ENCODE measurements around the gene FANCG. TPM values are rescaled to one million over a fixed set of nuclear protein-coding genes. Genes with fewer than 3 reads are reported as not detected.

Gene FANCG
- total and polyA plus RNA-seq, 10 donors, result 15.8 to 37.5 (median 24.2) TPM

DNA sequence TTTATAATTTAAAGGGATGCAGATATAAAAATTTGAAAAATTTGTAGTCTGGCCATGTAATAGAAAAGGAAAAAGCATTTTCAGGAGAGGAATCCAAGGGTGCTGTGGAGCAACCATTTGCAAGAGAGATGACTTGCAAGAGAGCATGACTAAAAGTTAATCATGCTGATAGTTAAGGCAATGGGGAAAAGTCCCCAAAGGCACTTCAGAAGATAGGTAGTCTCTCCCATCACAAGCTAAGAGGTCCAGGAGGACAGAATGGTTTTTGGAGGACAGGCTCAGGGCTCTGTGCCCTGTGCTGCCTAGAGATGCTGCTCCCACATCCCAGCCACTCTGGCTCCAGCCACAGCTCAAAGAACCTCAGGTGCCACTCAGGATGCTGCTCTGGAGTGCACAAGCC lies 51.4 kb downstream of the FANCG start:
- Histone ChIP-seq H3K27me3 (replicated peaks in 1 of 7) (no peaks in the 10 kb centered on the region), H3K27ac (no peak overlapping the region), H3K4me1 (peaks cover 0 to 8% (median 0%) of the 10 kb centered on the region in 6 donors), H3K9me3 (no peaks in the 10 kb centered on the region), H3K4me3 (no peak overlapping the region), H3K36me3 (peaks cover 0 to 26% (median 0%) of the 10 kb centered on the region in 6 donors)
- no peak for DNase-seq
- intact Hi-C loops (cut with DNase I; ENCODE audit: low total_unique reads), result no loop called here
- no peak for TF ChIP-seq POLR2AphosphoS5 (IDR thresholded peaks at IDR 0.05)
- TF ChIP-seq, protein P1, sequence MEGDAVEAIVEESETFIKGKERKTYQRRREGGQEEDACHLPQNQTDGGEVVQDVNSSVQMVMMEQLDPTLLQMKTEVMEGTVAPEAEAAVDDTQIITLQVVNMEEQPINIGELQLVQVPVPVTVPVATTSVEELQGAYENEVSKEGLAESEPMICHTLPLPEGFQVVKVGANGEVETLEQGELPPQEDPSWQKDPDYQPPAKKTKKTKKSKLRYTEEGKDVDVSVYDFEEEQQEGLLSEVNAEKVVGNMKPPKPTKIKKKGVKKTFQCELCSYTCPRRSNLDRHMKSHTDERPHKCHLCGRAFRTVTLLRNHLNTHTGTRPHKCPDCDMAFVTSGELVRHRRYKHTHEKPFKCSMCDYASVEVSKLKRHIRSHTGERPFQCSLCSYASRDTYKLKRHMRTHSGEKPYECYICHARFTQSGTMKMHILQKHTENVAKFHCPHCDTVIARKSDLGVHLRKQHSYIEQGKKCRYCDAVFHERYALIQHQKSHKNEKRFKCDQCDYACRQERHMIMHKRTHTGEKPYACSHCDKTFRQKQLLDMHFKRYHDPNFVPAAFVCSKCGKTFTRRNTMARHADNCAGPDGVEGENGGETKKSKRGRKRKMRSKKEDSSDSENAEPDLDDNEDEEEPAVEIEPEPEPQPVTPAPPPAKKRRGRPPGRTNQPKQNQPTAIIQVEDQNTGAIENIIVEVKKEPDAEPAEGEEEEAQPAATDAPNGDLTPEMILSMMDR (IDR thresholded peaks at IDR 0.05 in 8 of 11, conservative IDR thresholded peaks at IDR 0.05 in 3 of 11), result no peak
- TF ChIP-seq POLR2A (IDR thresholded peaks at IDR 0.05), result no peak

DNA sequence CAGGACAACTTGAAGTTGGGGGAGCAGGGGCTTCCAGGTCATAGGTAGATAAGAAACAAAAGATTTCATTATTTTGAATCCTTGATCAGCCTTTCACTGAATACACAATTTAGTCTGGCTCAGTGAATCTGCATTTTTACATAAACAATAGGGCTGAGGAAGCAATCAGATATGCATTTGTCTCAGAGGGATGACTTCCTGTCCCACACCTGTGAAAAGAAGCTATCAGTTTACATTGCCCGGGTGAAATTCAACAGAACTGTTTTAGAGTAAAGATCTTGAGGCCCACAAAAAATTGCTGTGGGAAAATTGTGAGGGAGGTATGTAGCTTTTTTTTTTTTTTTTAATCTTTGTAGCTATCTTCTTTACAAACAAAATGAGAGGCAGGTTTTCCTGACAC lies 51.9 kb downstream of the FANCG start:
- H3K4me3 ChIP-seq, result no peak overlapping the region
- 38 to 70% (median 56%) methylated on average over 1 of the region's 1 CpG for WGBS, 5 donors

DNA sequence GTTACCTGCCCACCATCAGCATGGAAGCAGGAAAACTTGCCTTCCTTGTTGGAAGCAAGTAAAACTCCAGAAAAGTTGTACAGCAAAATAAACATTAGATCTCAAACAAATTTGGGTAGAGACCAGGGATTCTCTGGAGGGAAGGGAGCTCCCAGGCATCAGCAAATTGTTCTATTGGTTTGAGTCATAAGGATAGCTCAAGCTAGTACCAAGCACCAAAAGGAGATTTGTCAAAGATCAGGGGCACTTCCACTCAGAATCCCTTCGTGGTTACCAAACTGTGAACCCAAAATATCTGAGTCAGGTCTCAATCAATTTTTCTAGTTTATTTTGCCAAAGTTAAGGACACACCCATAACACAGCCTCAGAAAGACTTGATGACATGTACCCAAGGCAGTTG lies 52.4 kb downstream of the FANCG start:
- H3K27me3 ChIP-seq (replicated peaks in 1 of 7), result no peaks in the 10 kb centered on the region
- no peak overlapping the region for H3K27ac ChIP-seq
- peaks cover 0 to 15% (median 0%) of the 10 kb centered on the region in 6 donors for H3K4me1 ChIP-seq
- no peak for DNase-seq
- WGBS, 5 donors, result 62 to 94% (median 86%) methylated on average over 1 of the region's 1 CpG
- H3K9me3 ChIP-seq, result no peaks in the 10 kb centered on the region
- H3K36me3 ChIP-seq, result peaks cover 0 to 26% (median 0%) of the 10 kb centered on the region in 6 donors
- no peak for TF ChIP-seq POLR2AphosphoS5 (IDR thresholded peaks at IDR 0.05)
- TF ChIP-seq, protein P1 (IDR thresholded peaks at IDR 0.05 in 8 of 11, conservative IDR thresholded peaks at IDR 0.05 in 3 of 11), result no peak
- no peak for TF ChIP-seq POLR2A (IDR thresholded peaks at IDR 0.05)
- intact Hi-C loops (cut with DNase I; ENCODE audit: low total_unique reads), result no loop called here
- no peak overlapping the region for H3K4me3 ChIP-seq

More for the DNA sequence above, 51.9 kb downstream of the FANCG start:
- Histone ChIP-seq H3K36me3 (peaks cover 0 to 26% (median 0%) of the 10 kb centered on the region in 6 donors), H3K4me1 (peaks cover 0 to 11% (median 0%) of the 10 kb centered on the region in 6 donors), H3K9me3 (no peaks in the 10 kb centered on the region), H3K27ac (no peak overlapping the region), H3K27me3 (replicated peaks in 1 of 7) (no peaks in the 10 kb centered on the region)
- intact Hi-C loops (cut with DNase I; ENCODE audit: low total_unique reads), result no loop called here
- TF ChIP-seq POLR2A (IDR thresholded peaks at IDR 0.05), result no peak
- no peak for TF ChIP-seq POLR2AphosphoS5 (IDR thresholded peaks at IDR 0.05)
- TF ChIP-seq, protein P1 (IDR thresholded peaks at IDR 0.05 in 8 of 11, conservative IDR thresholded peaks at IDR 0.05 in 3 of 11), result no peak
- DNase-seq, result no peak

DNA sequence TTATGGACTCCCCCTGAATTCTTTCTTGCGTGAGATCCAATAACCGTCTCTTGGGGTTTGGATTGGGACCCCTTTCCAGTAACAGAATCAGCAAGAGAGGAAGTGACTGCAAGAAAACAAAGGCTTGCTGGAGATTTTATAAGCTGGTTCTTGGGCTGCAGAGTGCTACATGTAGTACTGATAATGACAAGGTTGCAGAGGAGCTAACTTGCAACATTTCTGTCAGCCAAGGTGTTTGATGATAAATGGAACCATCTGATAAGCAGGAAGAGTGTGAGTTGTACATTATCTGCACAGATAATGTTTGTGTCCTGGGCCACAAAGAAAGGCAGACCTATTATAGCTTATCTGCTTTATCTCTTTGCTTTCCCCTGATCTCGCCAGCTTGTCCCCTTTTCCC lies 53.1 kb downstream of the FANCG start:
- Histone ChIP-seq H3K4me3 (no peak overlapping the region), H3K9me3 (no peaks in the 10 kb centered on the region), H3K4me1 (peaks cover 0 to 16% (median 0%) of the 10 kb centered on the region in 6 donors), H3K36me3 (peaks cover 0 to 26% (median 0%) of the 10 kb centered on the region in 6 donors), H3K27me3 (replicated peaks in 1 of 7) (no peaks in the 10 kb centered on the region), H3K27ac (no peak overlapping the region)
- no peak for DNase-seq
- WGBS, 5 donors, result 62 to 72% (median 63%) methylated on average over 3 of the region's 3 CpGs
- TF ChIP-seq POLR2A (IDR thresholded peaks at IDR 0.05) (no peak), POLR2AphosphoS5 (IDR thresholded peaks at IDR 0.05) (no peak)
- TF ChIP-seq, protein P1 (IDR thresholded peaks at IDR 0.05 in 8 of 11, conservative IDR thresholded peaks at IDR 0.05 in 3 of 11), result no peak
- intact Hi-C loops (cut with DNase I; ENCODE audit: low total_unique reads), result no loop called here

Small RNA genes lying within 50 kb of the gene (small RNA-seq; reads per million reads assigned to genes)
- 0 reads per million in 4 donors for gene RN7SL338P

Other genes with a start within 250 kb of the FANCG start
- 1 to 10 TPM in 2 of 7 donors, under 1 TPM in 5; 0.17 to 2.4 (median 0.67) TPM for gene PHF24, start 121.7 kb downstream of the FANCG start, total RNA-seq
- gene PHF24, start 121.7 kb downstream of the FANCG start, polyA plus RNA-seq, result under 1 TPM; 0.24 to 0.36 (median 0.26) TPM
- 10 to 100 TPM in 5 of 7 donors, 1 to 10 TPM in 2; 5.6 to 14.4 (median 12.8) TPM for gene DNAJB5, start 90.2 kb downstream of the FANCG start, total RNA-seq
- gene DNAJB5, start 90.2 kb downstream of the FANCG start, polyA plus RNA-seq, result 1 to 10 TPM; 4.9 to 8.6 (median 6.7) TPM
- 100 to 1,000 TPM; 163 to 269 (median 194) TPM for gene VCP, start 7.3 kb downstream of the FANCG start, total RNA-seq
- 10 to 100 TPM; 48.5 to 84.5 (median 67.2) TPM for gene VCP, start 7.3 kb downstream of the FANCG start, polyA plus RNA-seq
- 10 to 100 TPM; 17.5 to 25.0 (median 21.0) TPM for gene PIGO, start 16.6 kb upstream of the FANCG start, total RNA-seq
- gene PIGO, start 16.6 kb upstream of the FANCG start, polyA plus RNA-seq, result 10 to 100 TPM; 10.4 to 20.0 (median 19.7) TPM
- gene STOML2, start 23.2 kb upstream of the FANCG start, total RNA-seq, result 10 to 100 TPM; 54.2 to 75.5 (median 58.7) TPM
- 10 to 100 TPM; 56.9 to 80.7 (median 72.0) TPM for gene STOML2, start 23.2 kb upstream of the FANCG start, polyA plus RNA-seq
- 10 to 100 TPM; 30.9 to 45.0 (median 35.2) TPM for gene ATOSB, start 35.9 kb upstream of the FANCG start, total RNA-seq
- 10 to 100 TPM in 2 of 3 donors, 1 to 10 TPM in 1; 8.7 to 24.0 (median 23.3) TPM for gene ATOSB, start 35.9 kb upstream of the FANCG start, polyA plus RNA-seq
- gene UNC13B, start 82.1 kb upstream of the FANCG start, total RNA-seq, result 10 to 100 TPM; 10.7 to 18.7 (median 14.2) TPM
- 1 to 10 TPM; 2.4 to 4.9 (median 2.5) TPM for gene UNC13B, start 82.1 kb upstream of the FANCG start, polyA plus RNA-seq